Neural cell (in vitro differentiated cells): ENCODE data around the gene SLC29A3.

Experiments
- CTCF ChIP-seq: fragments of 450-650 bp; IDR thresholded peaks from 2 replicates; pipeline ENCODE4 v1.5.1; 2014; ENCODE audit warnings: antibody characterized with exemption, mild to moderate bottlenecking, moderate library complexity; ENCODE audit not compliant: poor library complexity, severe bottlenecking
- EP300 ChIP-seq: fragments of 450-650 bp; conservative IDR thresholded peaks from 2 replicates; pipeline ENCODE4 v1.6.1; 2014; ENCODE audit warnings: antibody characterized with exemption, mild to moderate bottlenecking, moderate library complexity; ENCODE audit not compliant: poor library complexity, severe bottlenecking
- EZH2 ChIP-seq: fragments of 200-600, 300-800 bp; shearing (Covaris generic), sonication (generic); IDR thresholded peaks from 2 replicates; pipeline ENCODE4 v1.6.1; 2014; ENCODE audit warnings: antibody characterized with exemption, low read length, borderline replicate concordance, mild to moderate bottlenecking; ENCODE audit not compliant: insufficient read depth, poor library complexity, severe bottlenecking
- MXI1 ChIP-seq: fragments of 450-650 bp; conservative IDR thresholded peaks from 2 replicates; pipeline ENCODE4 v1.6.1; 2014; ENCODE audit warnings: antibody characterized with exemption, mild to moderate bottlenecking; ENCODE audit not compliant: poor library complexity, severe bottlenecking
- POLR2AphosphoS5 ChIP-seq: IDR thresholded peaks from 2 replicates; pipeline ENCODE4 v1.6.1; 2012
- TAF1 ChIP-seq: IDR thresholded peaks from 2 replicates; pipeline ENCODE4 v1.6.1; 2012; ENCODE audit warnings: low read depth

GRCh38 chr10:71302451-71302850 lies 16.6 kb upstream of the SLC29A3 start:
- no peak for TF ChIP-seq POLR2AphosphoS5
- no peak for TF ChIP-seq MXI1
- no peak for TF ChIP-seq EZH2
- no peak for TF ChIP-seq CTCF
- TF ChIP-seq EP300, result no peak
- TF ChIP-seq TAF1, result no peak
